Hepatocyte (in vitro differentiated cells): ENCODE measurements around the gene DNASE2. TPM values are rescaled to one million over a fixed set of nuclear protein-coding genes. Genes with fewer than 3 reads are reported as not detected.

Experiments
- DNase-seq: peaks from one replicate; pipeline ENCODE4 v3.0.0-alpha.2; 2016; ENCODE audit warnings: low spot score
- H2AFZ ChIP-seq: fragments of 200-600 bp; sonication (generic); 2 replicates; pipeline ENCODE4 v1.6.0; 2016; ENCODE audit warnings: antibody characterized with exemption, mild to moderate bottlenecking
- H3K27ac ChIP-seq: fragments of 200-600 bp; sonication (generic); 2 replicates; pipeline ENCODE4 v1.5.1; 2016; ENCODE audit warnings: mild to moderate bottlenecking
- H3K27me3 ChIP-seq: fragments of 200-600 bp; sonication (generic); 2 replicates; pipeline ENCODE4 v1.6.1; 2016
- H3K36me3 ChIP-seq: fragments of 200-600 bp; sonication (generic); replicated peaks from 2 replicates; pipeline ENCODE4 v1.5.1; 2016; ENCODE audit warnings: low read depth; ENCODE audit not compliant: insufficient read depth
- H3K4me1 ChIP-seq: fragments of 200-600 bp; sonication (generic); 2 replicates; pipeline ENCODE4 v1.5.1; 2016; ENCODE audit warnings: mild to moderate bottlenecking, moderate library complexity; ENCODE audit not compliant: insufficient read depth
- H3K4me2 ChIP-seq: fragments of 200-600 bp; sonication (generic); 2 replicates; pipeline ENCODE4 v1.6.0; 2016
- H3K4me3 ChIP-seq: fragments of 200-600 bp; sonication (generic); 2 replicates; pipeline ENCODE4 v1.5.1; 2016; ENCODE audit warnings: mild to moderate bottlenecking
- H3K79me2 ChIP-seq: fragments of 200-600 bp; sonication (generic); 2 replicates; pipeline ENCODE4 v1.6.0; 2017; ENCODE audit warnings: mild to moderate bottlenecking
- H3K9me2 ChIP-seq: fragments of 200-600 bp; sonication (generic); replicated peaks from 2 replicates; pipeline ENCODE4 v1.6.0; 2017; ENCODE audit warnings: mild to moderate bottlenecking; ENCODE audit not compliant: insufficient read depth
- H3K9me3 ChIP-seq: fragments of 200-600 bp; sonication (generic); 2 replicates; pipeline ENCODE4 v1.5.1; 2016; ENCODE audit warnings: low read depth, mild to moderate bottlenecking
- H4K20me1 ChIP-seq: fragments of 200-600 bp; sonication (generic); 2 replicates; pipeline ENCODE4 v1.6.0; 2016; ENCODE audit warnings: mild to moderate bottlenecking; ENCODE audit not compliant: insufficient read depth, poor library complexity, severe bottlenecking
- EZH2 ChIP-seq: fragments of 200-600 bp; sonication (generic); IDR thresholded peaks from 2 replicates; pipeline ENCODE4 v1.6.1; 2016; ENCODE audit warnings: antibody characterized with exemption, mild to moderate bottlenecking, borderline replicate concordance
- EZH2phosphoT487 ChIP-seq: fragments of 200-600 bp; sonication (generic); IDR thresholded peaks from one replicate; pipeline ENCODE4 v1.6.1; 2018; ENCODE audit warnings: antibody characterized with exemption, mild to moderate bottlenecking, low read depth, moderate library complexity; ENCODE audit not compliant: unreplicated experiment, severe bottlenecking
- WGBS: methylation state at CpG from one replicate; pipeline ENCODE4 v1.1.6; 2016; ENCODE audit warnings: low lambda C conversion rate; ENCODE audit errors: missing lambda C conversion rate; 5-methylcytosine and 5-hydroxymethylcytosine counted together
- polyA plus RNA-seq: library from polyadenylated mRNA; unstranded; fragments of >200 nt; fragmentation: Nextera tagmentation; extraction: Ambion mirVana; gene quantifications from 2 replicates; pipeline ENCODE4 v1.2.1, GENCODE V29; 2016
- total RNA-seq: library from RNA; depleted of rRNA; stranded (reverse); fragments of >200 nt; gene quantifications from 2 replicates; pipeline ENCODE4 v1.2.3, GENCODE V29; 2014
- TF ChIP-seq, protein P1 (sequence below): fragments of 200-600 bp; sonication (generic); IDR thresholded peaks from 2 replicates; pipeline ENCODE4 v1.5.1; 2016; ENCODE audit warnings: antibody characterized with exemption, mild to moderate bottlenecking; ENCODE audit not compliant: poor library complexity

The DNASE2 gene
- total and polyA plus RNA-seq, 2 experiments from 2014 or later = 25.7 to 41.3 TPM

DNA sequence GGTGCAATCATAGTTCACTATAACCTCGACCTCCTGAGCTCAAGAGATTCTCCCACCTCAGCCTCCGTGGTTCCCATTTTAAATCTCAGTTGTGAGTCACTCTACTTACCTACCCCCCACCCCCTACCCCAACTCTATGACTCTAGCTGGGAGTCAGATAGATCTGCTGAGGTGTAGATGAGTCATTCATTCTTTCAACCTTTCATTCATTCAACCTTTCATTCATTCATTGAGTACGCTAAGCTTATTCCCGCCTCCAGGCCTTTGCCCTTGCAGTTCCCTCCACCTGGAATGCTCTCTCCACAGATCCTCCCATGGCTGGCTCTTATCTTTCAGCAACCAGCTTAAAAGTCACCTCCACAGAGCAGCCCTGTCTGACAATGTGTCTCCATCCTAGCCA, 44.0 kb downstream of the DNASE2 start:
- DNase-seq = no peak
- no peaks in the 10 kb centered on the region for H3K4me1 ChIP-seq
- no peaks in the 10 kb centered on the region for H4K20me1 ChIP-seq
- no peaks in the 10 kb centered on the region for H3K9me2 ChIP-seq
- H3K4me3 ChIP-seq = no peak overlapping the region
- H3K27me3 ChIP-seq = peaks cover 92% of the 10 kb centered on the region
- TF ChIP-seq EZH2 = no peak
- TF ChIP-seq, protein P1, sequence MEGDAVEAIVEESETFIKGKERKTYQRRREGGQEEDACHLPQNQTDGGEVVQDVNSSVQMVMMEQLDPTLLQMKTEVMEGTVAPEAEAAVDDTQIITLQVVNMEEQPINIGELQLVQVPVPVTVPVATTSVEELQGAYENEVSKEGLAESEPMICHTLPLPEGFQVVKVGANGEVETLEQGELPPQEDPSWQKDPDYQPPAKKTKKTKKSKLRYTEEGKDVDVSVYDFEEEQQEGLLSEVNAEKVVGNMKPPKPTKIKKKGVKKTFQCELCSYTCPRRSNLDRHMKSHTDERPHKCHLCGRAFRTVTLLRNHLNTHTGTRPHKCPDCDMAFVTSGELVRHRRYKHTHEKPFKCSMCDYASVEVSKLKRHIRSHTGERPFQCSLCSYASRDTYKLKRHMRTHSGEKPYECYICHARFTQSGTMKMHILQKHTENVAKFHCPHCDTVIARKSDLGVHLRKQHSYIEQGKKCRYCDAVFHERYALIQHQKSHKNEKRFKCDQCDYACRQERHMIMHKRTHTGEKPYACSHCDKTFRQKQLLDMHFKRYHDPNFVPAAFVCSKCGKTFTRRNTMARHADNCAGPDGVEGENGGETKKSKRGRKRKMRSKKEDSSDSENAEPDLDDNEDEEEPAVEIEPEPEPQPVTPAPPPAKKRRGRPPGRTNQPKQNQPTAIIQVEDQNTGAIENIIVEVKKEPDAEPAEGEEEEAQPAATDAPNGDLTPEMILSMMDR = no peak
- TF ChIP-seq EZH2phosphoT487 = no peak
- no peaks in the 10 kb centered on the region for H3K9me3 ChIP-seq
- H3K4me2 ChIP-seq = no peak overlapping the region
- H3K79me2 ChIP-seq = no peaks in the 10 kb centered on the region
- H3K36me3 ChIP-seq = no peaks in the 10 kb centered on the region
- no peak overlapping the region for H2AFZ ChIP-seq
- 81% methylated on average over 4 of the region's 4 CpGs for WGBS
- no peak overlapping the region for H3K27ac ChIP-seq

DNA sequence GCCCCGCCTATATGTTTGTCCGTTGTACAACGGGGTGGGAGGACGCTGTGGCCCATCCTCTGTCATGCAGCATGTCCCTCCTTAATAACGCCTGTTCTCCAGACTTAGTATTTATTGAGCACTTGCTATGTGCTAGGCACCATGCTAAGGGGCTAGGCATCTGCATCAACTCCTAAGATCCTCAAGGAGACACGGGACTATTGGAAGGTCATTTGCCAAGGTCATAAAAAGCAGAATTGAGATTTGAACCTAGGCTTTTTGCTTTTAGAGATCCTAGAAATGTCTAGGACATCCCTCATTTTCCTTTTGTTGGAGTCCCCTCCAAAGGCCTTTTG, 44.8 kb downstream of the DNASE2 start:
- no peak for DNase-seq
- no peak overlapping the region for H3K27ac ChIP-seq
- no peaks in the 10 kb centered on the region for H3K9me2 ChIP-seq
- no peaks in the 10 kb centered on the region for H4K20me1 ChIP-seq
- H3K4me3 ChIP-seq = no peak overlapping the region
- H3K79me2 ChIP-seq = no peaks in the 10 kb centered on the region
- peak; percentile 0 for TF ChIP-seq EZH2phosphoT487
- TF ChIP-seq, protein P1 = no peak
- H2AFZ ChIP-seq = no peak overlapping the region
- H3K4me1 ChIP-seq = no peaks in the 10 kb centered on the region
- 10% methylated on average over 6 of the region's 6 CpGs for WGBS
- H3K4me2 ChIP-seq = no peak overlapping the region
- H3K36me3 ChIP-seq = no peaks in the 10 kb centered on the region
- no peaks in the 10 kb centered on the region for H3K9me3 ChIP-seq
- H3K27me3 ChIP-seq = peaks cover 93% of the 10 kb centered on the region

DNA sequence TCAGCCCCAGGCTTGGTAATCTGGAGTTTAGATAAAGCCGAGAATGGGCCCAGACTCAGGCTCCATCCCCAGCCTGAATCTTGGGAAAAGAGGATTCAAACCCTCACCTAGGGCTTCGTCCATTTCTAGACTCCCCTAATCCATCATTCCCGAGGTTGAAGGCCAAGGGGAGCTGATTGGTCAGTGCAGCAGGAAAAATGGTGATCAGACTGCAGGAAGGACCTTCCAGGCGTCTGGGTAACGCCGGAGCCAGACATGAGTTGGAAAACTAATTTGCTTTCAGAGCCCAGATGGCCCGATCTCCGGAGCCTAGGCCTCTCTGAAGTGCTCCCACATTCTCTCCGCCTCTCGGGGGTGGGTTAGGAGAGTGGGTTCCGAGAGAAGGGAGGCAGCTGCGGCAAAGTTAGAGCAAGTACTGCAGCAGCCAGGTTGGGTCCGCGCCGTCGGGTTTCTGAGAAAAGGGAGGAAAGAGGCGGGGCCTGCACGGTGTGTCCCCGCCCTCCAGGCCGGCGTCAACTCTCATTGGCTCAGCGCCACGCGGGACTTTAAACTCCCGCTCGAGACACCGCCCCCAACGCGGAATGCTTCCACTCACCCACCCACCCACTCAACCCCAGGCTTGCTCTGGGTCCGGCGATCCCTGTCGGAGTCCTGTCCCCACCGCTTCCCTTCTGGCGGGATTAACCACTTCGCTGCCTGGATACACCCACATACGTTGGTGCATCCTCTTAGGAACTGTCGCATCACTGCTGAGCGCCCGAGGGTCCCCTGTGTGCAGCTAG, 46.1 kb downstream of the DNASE2 start:
- WGBS = 19% methylated on average over 33 of the region's 39 CpGs
- Histone ChIP-seq H3K4me3 (no peak overlapping the region), H3K9me3 (no peaks in the 10 kb centered on the region), H3K36me3 (no peaks in the 10 kb centered on the region), H4K20me1 (no peaks in the 10 kb centered on the region), H3K27me3 (peaks cover 84% of the 10 kb centered on the region), H3K4me1 (no peaks in the 10 kb centered on the region), H3K9me2 (no peaks in the 10 kb centered on the region), H2AFZ (no peak overlapping the region), H3K79me2 (no peaks in the 10 kb centered on the region), H3K27ac (no peak overlapping the region), H3K4me2 (no peak overlapping the region)
- TF ChIP-seq EZH2 (no peak), EZH2phosphoT487 (no peak)
- TF ChIP-seq, protein P1 = no peak
- peak; percentile 51 for DNase-seq
